Activated CD8-positive, alpha-beta memory T cell treated with anti-CD3 and anti-CD28 coated beads for 4 hours (primary cell): ENCODE results near the gene NADK2.

Experiments used
- DNase-seq, 2 donors: peaks; one replicate each; pipeline ENCODE4 v3.0.0-alpha.2; 2020; ENCODE audit warnings: low read depth in 2 of 2

NADK2 gene

DNA sequence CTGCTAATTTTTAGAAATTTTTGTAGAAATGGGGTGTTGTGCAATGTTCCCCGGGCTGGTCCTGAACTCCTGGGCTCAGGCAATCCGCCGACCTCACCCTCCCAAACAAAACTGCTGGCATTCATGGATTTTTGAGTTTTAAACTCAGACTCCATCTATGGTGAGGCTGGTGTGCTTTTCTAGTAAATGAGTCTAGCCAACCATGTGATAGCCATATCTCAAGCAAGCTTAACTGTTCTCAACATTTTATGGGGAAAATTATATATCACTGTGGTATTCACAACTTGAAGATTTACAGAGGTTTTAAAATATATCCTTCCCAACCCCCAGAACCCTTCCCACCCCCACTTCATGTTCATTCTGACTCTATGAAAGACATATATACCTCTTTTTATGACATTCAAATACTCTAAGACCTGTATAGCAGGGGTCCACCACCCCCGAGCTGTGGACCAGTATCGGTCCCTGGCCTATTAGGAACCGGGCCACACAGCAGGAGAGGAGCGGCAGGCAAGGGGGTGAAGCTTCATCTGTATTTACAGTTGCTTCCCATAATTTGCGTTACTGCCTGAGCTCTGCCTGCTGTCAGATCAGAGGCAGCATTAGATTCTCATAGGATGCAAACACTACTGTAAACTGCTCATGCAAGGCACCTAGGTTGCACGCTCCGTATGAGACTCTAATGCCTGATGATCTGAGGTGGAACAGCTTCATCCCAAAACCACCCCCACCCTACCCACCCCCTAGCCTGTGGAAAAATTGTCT is 4.5 kb upstream of the NADK2 start:
- DNase-seq, result no peak

DNA sequence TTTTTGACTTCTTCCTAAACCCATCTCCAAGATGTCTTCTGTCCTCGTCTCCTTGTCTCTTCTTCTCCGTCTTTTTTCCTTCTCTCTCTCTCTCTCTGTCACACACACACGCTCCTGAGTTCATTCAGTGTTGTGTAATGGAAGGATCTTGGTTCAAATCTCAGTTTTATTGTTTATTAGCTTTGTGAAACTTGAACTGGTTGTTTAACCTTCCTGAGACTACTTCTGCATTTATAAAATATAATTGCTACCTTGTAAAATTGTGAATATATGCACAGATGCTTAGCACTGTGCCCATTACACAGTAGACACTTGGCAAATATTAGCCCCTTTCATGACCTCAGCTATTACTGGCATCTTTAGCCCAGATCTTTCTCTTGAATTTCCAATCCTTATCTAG is 2.4 kb upstream of the NADK2 start:
- no peak for DNase-seq

DNA sequence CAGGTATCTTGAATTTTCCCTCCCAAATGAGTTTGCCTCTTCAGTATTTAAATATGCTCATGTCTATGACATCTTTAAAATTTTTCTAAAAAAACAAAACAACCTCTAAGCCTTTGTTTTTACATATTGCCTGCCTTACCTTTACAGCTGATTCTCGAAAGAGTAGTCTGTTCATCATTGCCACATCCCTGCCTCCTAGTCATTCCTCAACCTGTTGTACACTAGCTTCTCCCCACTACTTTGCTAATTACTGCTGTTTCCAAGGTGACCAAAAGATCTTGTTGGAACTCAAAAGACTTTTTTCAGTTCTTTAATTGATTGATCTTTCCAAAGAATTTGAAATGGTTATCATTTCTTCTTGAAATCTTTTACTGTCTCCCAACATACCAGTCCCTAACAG is 1.9 kb upstream of the NADK2 start:
- DNase-seq, result no peak

DNA sequence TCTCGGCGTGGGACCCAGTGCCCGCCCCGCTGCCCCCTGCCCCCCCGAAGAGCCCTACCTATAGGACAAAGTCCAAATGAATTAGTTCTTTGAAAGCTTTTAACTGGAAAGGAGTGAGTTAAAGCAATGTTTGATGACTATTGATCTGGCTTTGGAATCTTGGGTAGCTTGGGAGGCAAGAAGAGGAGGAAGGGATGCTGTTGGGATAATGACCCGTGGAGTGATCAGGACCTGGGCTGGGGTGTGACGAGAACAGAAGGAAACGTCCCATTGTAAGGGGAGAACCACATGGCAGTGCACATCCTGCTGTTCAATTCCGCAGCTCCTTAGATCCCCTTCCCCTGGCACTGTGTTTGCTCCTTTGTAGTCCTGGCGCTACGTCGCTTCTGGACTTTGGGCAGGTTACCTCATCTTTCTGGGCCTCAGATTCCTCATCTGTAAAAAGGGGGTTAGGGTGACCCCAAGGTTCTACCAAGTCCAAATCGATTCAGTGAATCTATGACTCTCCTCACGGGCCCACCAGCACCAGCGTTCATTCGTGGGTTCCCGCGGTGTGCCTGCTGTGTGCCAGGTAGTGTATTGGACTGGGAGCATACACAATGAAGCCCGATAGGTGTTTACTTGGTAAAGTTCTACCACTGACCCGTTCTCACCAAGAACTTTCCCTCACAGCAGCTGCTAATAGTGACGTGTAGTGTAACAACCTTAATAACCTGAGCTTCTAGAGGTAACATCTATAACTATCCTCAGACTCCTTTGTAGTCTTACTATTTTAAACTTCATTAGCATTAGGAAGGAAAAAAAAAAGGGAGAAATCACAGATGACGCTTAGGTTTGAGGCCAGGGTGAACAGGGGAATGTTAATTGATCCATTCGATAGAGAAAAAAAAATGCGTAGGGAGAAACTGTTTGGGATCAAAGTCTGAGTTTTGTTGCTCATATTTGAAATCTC is 1.1 kb upstream of the NADK2 start:
- no peak for DNase-seq

DNA sequence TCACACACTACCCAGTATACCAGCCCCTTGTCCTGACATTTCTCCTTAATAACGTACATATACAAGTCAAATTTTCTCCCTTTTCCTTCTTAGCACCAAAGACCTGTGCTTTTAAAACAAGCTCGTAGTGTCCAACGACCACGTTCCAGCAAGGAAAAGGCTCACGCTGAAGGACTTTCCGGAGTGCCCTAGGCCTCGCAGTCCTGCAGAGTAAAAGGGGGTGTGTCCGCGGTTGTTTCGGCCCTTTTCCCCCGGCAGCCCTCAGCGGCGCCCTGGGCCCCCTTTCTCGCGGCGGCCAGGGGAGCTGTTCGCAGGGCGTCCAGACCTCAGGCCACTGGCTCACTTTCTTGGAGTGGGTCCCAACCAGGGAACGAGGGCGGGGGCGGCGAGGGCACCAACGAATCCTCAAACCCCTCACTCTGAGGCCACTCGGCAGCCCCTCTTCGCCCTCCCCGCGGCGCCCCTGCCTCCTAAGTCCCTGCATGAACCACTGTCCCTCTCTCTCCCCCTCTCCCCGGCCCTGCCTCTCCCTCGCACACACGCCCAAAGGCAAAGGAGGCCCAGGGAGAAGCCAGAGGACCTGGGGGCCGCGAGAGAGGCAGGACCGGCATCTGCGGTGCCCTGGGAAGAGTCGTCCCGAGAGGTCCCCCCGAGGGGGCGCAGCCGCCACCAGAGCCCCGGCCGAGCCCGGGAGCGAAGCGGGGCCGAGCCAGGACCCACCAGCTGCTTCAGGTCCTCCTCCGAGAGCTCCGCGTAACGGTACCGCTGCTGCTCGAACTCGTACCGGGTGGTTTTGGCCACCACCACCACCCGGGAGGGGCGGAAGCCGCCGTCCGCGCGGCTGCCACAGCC is 720 bp downstream of the NADK2 start:
- peak; percentile 5 to 8 for DNase-seq

DNA sequence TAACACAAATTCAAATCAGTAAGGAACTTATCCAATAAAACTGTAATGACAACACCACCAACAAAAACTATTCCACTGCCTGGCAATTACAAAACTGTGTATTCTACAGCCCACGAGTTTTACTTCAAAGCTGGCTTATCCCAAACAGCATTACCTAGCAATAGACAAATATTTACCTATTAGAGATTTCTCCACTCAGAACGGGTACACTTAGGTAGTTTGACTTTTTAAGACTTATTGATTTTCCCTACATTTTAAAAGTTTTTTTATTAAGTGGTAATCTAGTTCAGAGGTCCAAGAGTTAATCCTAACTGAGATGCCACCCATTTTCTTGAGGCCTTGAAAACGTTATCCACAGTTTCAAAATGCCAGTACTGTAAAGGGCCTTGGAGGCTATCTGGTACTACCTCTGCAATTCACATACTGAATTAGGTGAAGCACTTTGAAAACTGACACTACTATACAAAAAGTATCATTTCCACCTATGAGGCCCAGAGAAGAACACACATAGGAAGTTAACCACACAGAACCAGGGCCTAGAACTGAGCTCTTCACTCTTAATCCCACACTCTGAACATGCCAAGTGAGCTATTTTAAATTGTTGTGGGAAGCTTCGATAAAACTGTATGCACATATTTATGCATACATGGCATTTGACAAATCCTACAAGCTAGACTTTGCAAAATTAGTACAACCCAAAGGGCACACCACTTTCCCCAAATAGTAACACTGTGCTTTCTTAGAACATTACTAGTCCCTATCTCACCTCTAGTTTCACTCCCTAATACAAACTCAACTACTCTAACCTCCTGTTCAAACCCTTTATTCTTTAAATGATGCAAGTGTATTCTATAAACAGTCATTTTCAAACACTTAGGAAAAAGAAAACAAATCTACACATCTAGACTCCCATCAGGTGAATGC is 2.1 kb downstream of the NADK2 start:
- DNase-seq, result no peak

DNA sequence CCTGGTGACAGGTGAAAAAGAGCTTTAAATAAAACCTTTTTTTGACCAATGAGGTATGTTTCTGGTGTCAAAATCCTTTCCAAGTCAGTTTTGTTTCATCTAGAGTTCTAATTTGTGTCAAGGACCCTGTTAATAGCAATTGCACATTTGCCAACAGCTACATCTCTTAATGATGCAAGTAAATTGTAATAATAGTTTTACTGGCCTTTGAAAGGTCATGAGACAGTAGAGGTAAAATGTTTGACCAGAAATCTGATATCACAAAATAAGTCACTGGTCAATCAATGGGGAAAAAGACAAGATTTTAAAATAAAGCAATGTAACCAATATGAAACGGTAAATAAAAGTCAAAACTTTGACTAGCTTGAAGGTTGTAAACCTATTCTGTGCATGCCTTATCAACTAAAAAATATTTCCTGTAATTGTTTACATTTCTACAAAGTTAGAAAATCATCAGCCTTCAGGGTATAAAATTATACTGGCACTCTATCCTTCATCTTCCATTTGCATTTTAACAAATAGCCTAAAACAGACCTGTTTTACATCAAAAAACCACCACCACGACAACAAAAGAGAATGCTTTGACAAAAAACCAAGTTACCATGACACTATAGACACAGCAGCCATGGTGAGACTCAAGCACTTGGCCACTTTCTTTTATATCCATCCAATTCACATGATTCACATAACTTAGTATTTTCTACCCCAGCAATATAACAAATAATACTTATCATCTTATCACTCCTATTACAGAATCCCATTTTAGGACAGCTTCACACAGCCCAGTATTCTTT is 3.0 kb downstream of the NADK2 start:
- no peak for DNase-seq

DNA sequence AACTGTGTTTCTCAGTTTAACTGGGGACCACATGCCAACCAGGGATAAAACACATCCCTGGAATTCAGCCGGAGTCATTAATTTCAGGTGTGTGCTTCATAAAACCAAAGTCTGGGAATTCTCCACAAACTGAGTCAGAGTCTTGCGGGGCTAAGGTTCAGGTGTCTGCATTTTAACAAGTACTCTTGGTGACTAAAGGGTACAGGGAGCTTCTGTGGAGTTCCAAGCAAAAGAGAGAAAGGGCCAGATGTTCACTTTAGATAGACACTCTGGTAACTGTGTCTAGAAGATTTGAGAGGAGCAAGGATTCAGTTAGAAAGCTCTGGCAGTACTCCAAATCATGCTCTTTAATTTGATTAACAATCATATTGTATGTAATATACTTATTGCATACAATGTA is 4.0 kb downstream of the NADK2 start:
- DNase-seq, result no peak

GRCh38 chr5:36236801-36237200 is 4.9 kb downstream of the NADK2 start:
- DNase-seq, result no peak

GRCh38 chr5:36232533-36232932 is 9.2 kb downstream of the NADK2 start:
- no peak for DNase-seq

DNA sequence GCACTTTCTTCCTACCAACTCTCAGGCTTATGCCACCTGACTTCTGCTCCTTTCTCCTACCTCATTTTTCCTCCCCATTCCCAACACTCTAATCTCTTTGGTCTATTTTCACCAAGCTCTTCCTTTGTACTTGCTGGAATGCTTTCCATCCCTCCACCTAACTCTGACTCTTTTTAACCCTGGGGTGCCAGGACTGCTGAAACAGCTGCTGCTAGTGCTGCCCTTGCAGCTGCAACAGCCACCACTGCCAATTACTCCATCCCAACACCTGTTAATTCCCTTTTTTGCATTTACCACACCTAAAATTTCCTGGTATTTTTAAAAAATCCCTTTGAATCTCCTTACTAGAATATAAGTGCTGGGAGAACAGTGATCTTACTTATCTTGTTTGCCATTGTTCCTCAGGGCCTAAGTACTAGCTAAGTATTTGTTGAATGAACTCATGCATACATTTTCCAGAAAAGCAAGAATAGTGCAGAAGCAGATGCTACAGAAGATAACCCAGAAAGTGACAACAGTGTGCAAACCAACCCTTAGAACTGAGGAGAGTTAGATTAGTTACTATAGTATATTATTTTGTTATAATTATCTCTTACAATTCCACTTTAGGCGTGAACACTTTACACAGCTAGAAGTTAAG is 11.5 kb downstream of the NADK2 start:
- DNase-seq, result no peak

DNA sequence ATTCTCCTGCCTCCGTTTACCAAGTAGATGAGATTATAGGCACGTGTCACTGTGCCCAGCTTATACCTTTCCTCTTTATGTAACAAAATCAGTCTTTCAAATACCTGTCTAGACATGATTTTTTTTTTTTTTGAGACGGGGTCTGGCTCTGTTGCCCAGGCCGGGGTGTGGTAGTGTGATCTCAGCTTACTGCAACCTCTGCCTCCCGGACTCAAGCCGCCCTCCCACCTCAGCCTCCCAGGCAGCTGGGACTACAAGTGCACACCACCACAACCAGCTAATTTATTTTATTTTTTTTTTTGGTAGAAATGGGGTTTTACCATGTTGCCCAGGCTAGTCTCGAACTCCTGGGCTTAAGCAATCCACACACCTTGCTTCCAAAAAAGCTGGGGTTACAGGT is 13.2 kb downstream of the NADK2 start:
- no peak for DNase-seq

GRCh38 chr5:36227046-36227445 is 14.7 kb downstream of the NADK2 start:
- no peak for DNase-seq

DNA sequence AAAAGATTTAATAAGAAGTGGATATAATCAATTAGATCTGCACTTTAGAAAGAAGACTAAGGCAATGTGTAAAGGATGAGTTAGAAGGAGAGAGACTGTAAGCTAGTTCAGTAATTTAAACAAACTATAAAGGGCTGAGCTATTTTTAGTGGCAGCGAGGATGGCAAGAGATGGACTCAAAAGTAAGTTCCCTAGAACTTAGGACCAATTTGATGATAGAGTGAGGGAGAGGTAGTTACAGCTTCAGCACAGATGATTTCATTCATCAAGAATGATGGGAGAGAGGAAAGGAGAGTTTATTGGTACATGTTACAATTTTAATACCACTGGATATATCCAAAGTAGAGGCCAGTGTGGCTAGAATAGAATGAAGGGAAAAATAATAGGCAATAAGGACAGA is 19.1 kb downstream of the NADK2 start:
- DNase-seq, result no peak

DNA sequence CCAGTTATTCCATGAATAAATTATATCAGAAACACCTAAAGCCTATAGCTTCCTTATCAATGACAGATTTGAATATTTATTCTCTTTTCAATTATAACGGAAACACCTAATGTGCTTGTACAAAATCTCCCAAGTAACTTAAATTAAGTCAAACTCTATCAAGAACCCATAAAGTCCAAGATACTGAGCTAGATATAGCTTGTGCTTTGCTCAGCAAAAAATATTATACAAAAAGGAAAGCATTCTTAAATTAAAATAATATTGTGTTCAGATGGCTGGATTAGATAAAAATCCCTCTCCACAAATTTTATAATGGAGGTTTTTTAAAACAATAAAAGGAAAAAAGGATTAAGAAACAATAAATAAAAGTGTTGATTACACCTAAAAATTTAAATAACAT is 23.7 kb downstream of the NADK2 start:
- DNase-seq, result no peak

- DNase-seq, result no peak
Measured at GRCh38 chr5:36217567-36217966, 24.2 kb downstream of the NADK2 start.

- DNase-seq, result no peak
Measured at GRCh38 chr5:36215910-36216309, 25.8 kb downstream of the NADK2 start.

GRCh38 chr5:36214436-36214835 is 27.3 kb downstream of the NADK2 start:
- no peak for DNase-seq

- DNase-seq, result no peak
Measured at GRCh38 chr5:36209664-36210063, 32.1 kb downstream of the NADK2 start.

GRCh38 chr5:36208786-36209185 is 32.9 kb downstream of the NADK2 start:
- no peak for DNase-seq
